Smooth muscle cell (in vitro differentiated cells): Measurements from ENCODE around the gene KNOP1. TPM values are rescaled to one million over a fixed set of nuclear protein-coding genes. Genes with fewer than 3 reads are reported as not detected.

Experiments used
- DNase-seq: peaks from one replicate; lab custom pipeline; 2025; ENCODE audit not compliant: unreplicated experiment; lab: John Stamatoyannopoulos, UW
- H2AFZ ChIP-seq: fragments of 200-600 bp; sonication (generic); 2 replicates; pipeline ENCODE4 v1.6.0; 2016; ENCODE audit warnings: antibody characterized with exemption, low read depth, mild to moderate bottlenecking
- H3F3A ChIP-seq: fragments of 200-600 bp; sonication (generic); 2 replicates; pipeline ENCODE4 v1.6.0; 2017; ENCODE audit warnings: antibody characterized with exemption, low read depth
- H3K27ac ChIP-seq: fragments of 200-600 bp; sonication (generic); 2 replicates; pipeline ENCODE4 v1.5.1; 2016; ENCODE audit warnings: low read depth, mild to moderate bottlenecking
- H3K27me3 ChIP-seq: fragments of 200-600 bp; sonication (generic); 2 replicates; pipeline ENCODE4 v1.6.1; 2016; ENCODE audit warnings: low read depth, mild to moderate bottlenecking
- H3K36me3 ChIP-seq: fragments of 200-600 bp; sonication (generic); 2 replicates; pipeline ENCODE4 v1.5.1; 2016; ENCODE audit warnings: low read depth
- H3K4me1 ChIP-seq: fragments of 200-600 bp; sonication (generic); 2 replicates; pipeline ENCODE4 v1.5.1; 2016; ENCODE audit warnings: low read depth
- H3K4me2 ChIP-seq: fragments of 200-600 bp; sonication (generic); 2 replicates; pipeline ENCODE4 v1.6.0; 2016; ENCODE audit warnings: mild to moderate bottlenecking
- H3K4me3 ChIP-seq: fragments of 200-600 bp; sonication (generic); 2 replicates; pipeline ENCODE4 v1.5.1; 2016; ENCODE audit warnings: mild to moderate bottlenecking
- H3K79me2 ChIP-seq: fragments of 200-600 bp; sonication (generic); 2 replicates; pipeline ENCODE4 v1.6.0; 2016; ENCODE audit warnings: low read depth, mild to moderate bottlenecking
- H3K9ac ChIP-seq: fragments of 200-600 bp; sonication (generic); 2 replicates; pipeline ENCODE4 v1.6.0; 2016; ENCODE audit warnings: low read depth
- H3K9me3 ChIP-seq: fragments of 200-600 bp; sonication (generic); replicated peaks from 2 replicates; pipeline ENCODE4 v1.5.1; 2016; ENCODE audit warnings: low read depth
- H4K20me1 ChIP-seq: fragments of 200-600 bp; sonication (generic); 2 replicates; pipeline ENCODE4 v1.6.0; 2016; ENCODE audit warnings: low read depth
- CTCF ChIP-seq: fragments of 200-600 bp; sonication (generic); IDR thresholded peaks from 2 replicates; pipeline ENCODE4 v1.5.1; 2017; ENCODE audit warnings: borderline replicate concordance, mild to moderate bottlenecking, antibody characterized with exemption; ENCODE audit not compliant: insufficient read depth, poor library complexity, severe bottlenecking
- WGBS: methylation state at CpG from one replicate; pipeline ENCODE4 v1.1.7; 2016; ENCODE audit warnings: low lambda C conversion rate; 5-methylcytosine and 5-hydroxymethylcytosine counted together
- polyA plus RNA-seq: library from polyadenylated mRNA; unstranded; fragments of >200 nt; fragmentation: Nextera tagmentation; extraction: Ambion mirVana; gene quantifications from 2 replicates; pipeline ENCODE4 v1.2.1, GENCODE V29; 2016
- total RNA-seq: library from RNA; depleted of rRNA; stranded (reverse); fragments of >200 nt; gene quantifications from 2 replicates; pipeline ENCODE4 v1.2.3, GENCODE V29; 2014

KNOP1 gene
- total and polyA plus RNA-seq, 2 experiments from 2014 or later: 31.0 to 32.6 TPM

- DNase-seq: no peak
- H3K27ac ChIP-seq: no peak overlapping the region
- 66% methylated on average over 12 of the region's 12 CpGs for WGBS
- no peak overlapping the region for H2AFZ ChIP-seq
- no peak overlapping the region for H3K4me2 ChIP-seq
- H3K36me3 ChIP-seq: no peaks in the 10 kb centered on the region
- no peak overlapping the region for H3K4me3 ChIP-seq
- no peaks in the 10 kb centered on the region for H3K4me1 ChIP-seq
- H3F3A ChIP-seq: no peaks in the 10 kb centered on the region
- no peaks in the 10 kb centered on the region for H3K79me2 ChIP-seq
- no peak for TF ChIP-seq CTCF
- H3K27me3 ChIP-seq: no peaks in the 10 kb centered on the region
- no peak overlapping the region for H3K9ac ChIP-seq
- no peaks in the 10 kb centered on the region for H3K9me3 ChIP-seq
- no peaks in the 10 kb centered on the region for H4K20me1 ChIP-seq
These were observed 36.0 kb upstream of the KNOP1 start for GRCh38 chr16:19753815-19754643.

- no peaks in the 10 kb centered on the region for H3K36me3 ChIP-seq
- no peak overlapping the region for H3K4me2 ChIP-seq
- no peak overlapping the region for H3K27ac ChIP-seq
- no peaks in the 10 kb centered on the region for H3F3A ChIP-seq
- no peak for TF ChIP-seq CTCF
- peaks cover 4% of the 10 kb centered on the region for H3K4me1 ChIP-seq
- 88% methylated on average over 6 of the region's 6 CpGs for WGBS
- no peaks in the 10 kb centered on the region for H3K27me3 ChIP-seq
- H3K9ac ChIP-seq: no peak overlapping the region
- no peak overlapping the region for H2AFZ ChIP-seq
- no peaks in the 10 kb centered on the region for H4K20me1 ChIP-seq
- DNase-seq: no peak
- no peaks in the 10 kb centered on the region for H3K79me2 ChIP-seq
- H3K9me3 ChIP-seq: no peaks in the 10 kb centered on the region
- H3K4me3 ChIP-seq: no peak overlapping the region
These were observed 33.7 kb upstream of the KNOP1 start for GRCh38 chr16:19751478-19752385.

GRCh38 chr16:19749571-19750080, 31.6 kb upstream of the KNOP1 start:
- WGBS: 85% methylated on average over 4 of the region's 4 CpGs
- Histone ChIP-seq H3K27me3 (no peaks in the 10 kb centered on the region), H3K4me2 (no peak overlapping the region), H3F3A (no peaks in the 10 kb centered on the region), H3K9me3 (no peaks in the 10 kb centered on the region), H3K9ac (no peak overlapping the region), H3K4me1 (peaks cover 18% of the 10 kb centered on the region), H3K79me2 (no peaks in the 10 kb centered on the region), H3K27ac (no peak overlapping the region), H3K36me3 (no peaks in the 10 kb centered on the region), H4K20me1 (no peaks in the 10 kb centered on the region), H3K4me3 (no peak overlapping the region), H2AFZ (no peak overlapping the region)
- DNase-seq: no peak
- TF ChIP-seq CTCF: no peak
